ENCODE results near the gene LFNG. TPM values are rescaled to one million over a fixed set of nuclear protein-coding genes. Genes with fewer than 3 reads are reported as not detected.

The LFNG gene
- total RNA-seq, 1 donor from 2014 or later, result 10.6 TPM

- Mint-ChIP-seq H3K27ac (no peak overlapping the region), H3K4me3 (ENCODE audit: low read depth) (no peak overlapping the region), H3K27me3 (peaks cover 6% of the 10 kb centered on the region), H3K36me3 (ENCODE audit: insufficient read depth) (no peaks in the 10 kb centered on the region), H3K4me1 (ENCODE audit: low read depth) (peaks cover 12% of the 10 kb centered on the region), H3K9me3 (ENCODE audit: low read depth) (no peaks in the 10 kb centered on the region)
- TF ChIP-seq CTCF (IDR thresholded peaks at IDR 0.05; ENCODE audit: unreplicated experiment), result no peak
- DNase-seq (ENCODE audit: low spot score, unreplicated experiment), result no peak
Measured at GRCh38 chr7:2526659-2527504, 7.3 kb downstream of the LFNG start.

GRCh38 chr7:2527505-2528467 lies 8.2 kb downstream of the LFNG start:
- H3K4me3 Mint-ChIP-seq (ENCODE audit: low read depth), result no peak overlapping the region
- H3K27me3 Mint-ChIP-seq, result peaks cover 2% of the 10 kb centered on the region
- no peaks in the 10 kb centered on the region for H3K36me3 Mint-ChIP-seq (ENCODE audit: insufficient read depth)
- DNase-seq (ENCODE audit: low spot score, unreplicated experiment), result no peak
- H3K4me1 Mint-ChIP-seq (ENCODE audit: low read depth), result peaks cover 11% of the 10 kb centered on the region
- no peak for TF ChIP-seq CTCF (IDR thresholded peaks at IDR 0.05; ENCODE audit: unreplicated experiment)
- no peak overlapping the region for H3K27ac Mint-ChIP-seq
- H3K9me3 Mint-ChIP-seq (ENCODE audit: low read depth), result no peaks in the 10 kb centered on the region

GRCh38 chr7:2528481-2529095 lies 9.0 kb downstream of the LFNG start:
- peaks cover 7% of the 10 kb centered on the region for H3K4me1 Mint-ChIP-seq (ENCODE audit: low read depth)
- no peak for DNase-seq (ENCODE audit: low spot score, unreplicated experiment)
- peaks cover under 1% of the 10 kb centered on the region for H3K36me3 Mint-ChIP-seq (ENCODE audit: insufficient read depth)
- no peaks in the 10 kb centered on the region for H3K27me3 Mint-ChIP-seq
- H3K4me3 Mint-ChIP-seq (ENCODE audit: low read depth), result no peak overlapping the region
- H3K27ac Mint-ChIP-seq, result no peak overlapping the region
- no peak for TF ChIP-seq CTCF (IDR thresholded peaks at IDR 0.05; ENCODE audit: unreplicated experiment)
- H3K9me3 Mint-ChIP-seq (ENCODE audit: low read depth), result no peaks in the 10 kb centered on the region

GRCh38 chr7:2529161-2530070 lies 9.8 kb downstream of the LFNG start:
- TF ChIP-seq CTCF (IDR thresholded peaks at IDR 0.05; ENCODE audit: unreplicated experiment), result no peak
- DNase-seq (ENCODE audit: low spot score, unreplicated experiment), result no peak
- H3K36me3 Mint-ChIP-seq (ENCODE audit: insufficient read depth), result peaks cover 1% of the 10 kb centered on the region
- no peaks in the 10 kb centered on the region for H3K27me3 Mint-ChIP-seq
- H3K4me3 Mint-ChIP-seq (ENCODE audit: low read depth), result no peak overlapping the region
- H3K9me3 Mint-ChIP-seq (ENCODE audit: low read depth), result no peaks in the 10 kb centered on the region
- peaks cover 7% of the 10 kb centered on the region for H3K4me1 Mint-ChIP-seq (ENCODE audit: low read depth)
- no peak overlapping the region for H3K27ac Mint-ChIP-seq
